ENCODE results near the gene ZNF141. TPM values are rescaled to one million over a fixed set of nuclear protein-coding genes. Genes with fewer than 3 reads are reported as not detected.

ZNF141 gene
- total and polyA plus RNA-seq, 10 of the 15 experiments (the other 5 are each of a cell fraction or from before 2014, with no cell fraction given) = 3.9 to 25.2 (median 10.6) TPM

- ChIA-PET CTCF (no interaction called here), RAD21 (ENCODE audit: unreplicated experiment) (no interaction called here)
- no peak for FAIRE-seq
Measured at GRCh38 chr4:340011-340410, 2.4 kb downstream of the ZNF141 start.

More at GRCh38 chr4:340011-340410, 2.4 kb downstream of the ZNF141 start:
- DNase-seq (ENCODE audit: low read depth, low spot score) = no peak
- POLR2A ChIA-PET = no interaction called here
- no peaks in the 10 kb centered on the region for H4K20me1 ChIP-seq (ENCODE audit: control insufficient read depth, insufficient read depth)
- TF ChIP-seq, protein P1, sequence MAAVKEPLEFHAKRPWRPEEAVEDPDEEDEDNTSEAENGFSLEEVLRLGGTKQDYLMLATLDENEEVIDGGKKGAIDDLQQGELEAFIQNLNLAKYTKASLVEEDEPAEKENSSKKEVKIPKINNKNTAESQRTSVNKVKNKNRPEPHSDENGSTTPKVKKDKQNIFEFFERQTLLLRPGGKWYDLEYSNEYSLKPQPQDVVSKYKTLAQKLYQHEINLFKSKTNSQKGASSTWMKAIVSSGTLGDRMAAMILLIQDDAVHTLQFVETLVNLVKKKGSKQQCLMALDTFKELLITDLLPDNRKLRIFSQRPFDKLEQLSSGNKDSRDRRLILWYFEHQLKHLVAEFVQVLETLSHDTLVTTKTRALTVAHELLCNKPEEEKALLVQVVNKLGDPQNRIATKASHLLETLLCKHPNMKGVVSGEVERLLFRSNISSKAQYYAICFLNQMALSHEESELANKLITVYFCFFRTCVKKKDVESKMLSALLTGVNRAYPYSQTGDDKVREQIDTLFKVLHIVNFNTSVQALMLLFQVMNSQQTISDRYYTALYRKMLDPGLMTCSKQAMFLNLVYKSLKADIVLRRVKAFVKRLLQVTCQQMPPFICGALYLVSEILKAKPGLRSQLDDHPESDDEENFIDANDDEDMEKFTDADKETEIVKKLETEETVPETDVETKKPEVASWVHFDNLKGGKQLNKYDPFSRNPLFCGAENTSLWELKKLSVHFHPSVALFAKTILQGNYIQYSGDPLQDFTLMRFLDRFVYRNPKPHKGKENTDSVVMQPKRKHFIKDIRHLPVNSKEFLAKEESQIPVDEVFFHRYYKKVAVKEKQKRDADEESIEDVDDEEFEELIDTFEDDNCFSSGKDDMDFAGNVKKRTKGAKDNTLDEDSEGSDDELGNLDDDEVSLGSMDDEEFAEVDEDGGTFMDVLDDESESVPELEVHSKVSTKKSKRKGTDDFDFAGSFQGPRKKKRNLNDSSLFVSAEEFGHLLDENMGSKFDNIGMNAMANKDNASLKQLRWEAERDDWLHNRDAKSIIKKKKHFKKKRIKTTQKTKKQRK (IDR thresholded peaks at IDR 0.05; ENCODE audit: low read depth, low read length) = no peak
- TF ChIP-seq MEF2A (IDR thresholded peaks at IDR 0.05; ENCODE audit: insufficient read depth, low read depth, low read length) = no peak
- TF ChIP-seq RAD21 (IDR thresholded peaks at IDR 0.05; ENCODE audit: insufficient read depth, low read depth, low read length) = no peak
- no peak for TF ChIP-seq ZSCAN29 (IDR thresholded peaks at IDR 0.05)
- no peak for TF ChIP-seq MYB (IDR thresholded peaks at IDR 0.05; ENCODE audit: borderline replicate concordance, low read depth, low read length)
- TF ChIP-seq LARP7 (IDR thresholded peaks at IDR 0.05) = no peak
- TF ChIP-seq CBFB (IDR thresholded peaks at IDR 0.05; ENCODE audit: low read depth) = no peak
- TF ChIP-seq, protein P2, sequence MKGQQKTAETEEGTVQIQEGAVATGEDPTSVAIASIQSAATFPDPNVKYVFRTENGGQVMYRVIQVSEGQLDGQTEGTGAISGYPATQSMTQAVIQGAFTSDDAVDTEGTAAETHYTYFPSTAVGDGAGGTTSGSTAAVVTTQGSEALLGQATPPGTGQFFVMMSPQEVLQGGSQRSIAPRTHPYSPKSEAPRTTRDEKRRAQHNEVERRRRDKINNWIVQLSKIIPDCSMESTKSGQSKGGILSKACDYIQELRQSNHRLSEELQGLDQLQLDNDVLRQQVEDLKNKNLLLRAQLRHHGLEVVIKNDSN (IDR thresholded peaks at IDR 0.05; ENCODE audit: borderline replicate concordance, extremely low read length, insufficient read depth, low read depth, low read length) = no peak
- TF ChIP-seq NR2C2 (IDR thresholded peaks at IDR 0.05; ENCODE audit: borderline replicate concordance, control insufficient read depth, insufficient read length, low read depth) = no peak
- TF ChIP-seq KLF5 (IDR thresholded peaks at IDR 0.05; ENCODE audit: partially characterized antibody) = no peak
- TF ChIP-seq ZNF217 (IDR thresholded peaks at IDR 0.05) = no peak
- TF ChIP-seq CHD1 (IDR thresholded peaks at IDR 0.05; ENCODE audit: low read depth, low read length) = no peak
- no peak for TF ChIP-seq NFYA (IDR thresholded peaks at IDR 0.05; ENCODE audit: borderline replicate concordance, low read depth, low read length)
- no peak for TF ChIP-seq RCOR1 (conservative IDR thresholded peaks at IDR 0.05; ENCODE audit: low read depth, low read length)
- no peak for TF ChIP-seq FOXM1 (IDR thresholded peaks at IDR 0.05; ENCODE audit: low read depth, low read length)
- no peak for TF ChIP-seq ZNF384 (IDR thresholded peaks at IDR 0.05; ENCODE audit: borderline replicate concordance, low read depth, low read length)
- TF ChIP-seq, protein P3, sequence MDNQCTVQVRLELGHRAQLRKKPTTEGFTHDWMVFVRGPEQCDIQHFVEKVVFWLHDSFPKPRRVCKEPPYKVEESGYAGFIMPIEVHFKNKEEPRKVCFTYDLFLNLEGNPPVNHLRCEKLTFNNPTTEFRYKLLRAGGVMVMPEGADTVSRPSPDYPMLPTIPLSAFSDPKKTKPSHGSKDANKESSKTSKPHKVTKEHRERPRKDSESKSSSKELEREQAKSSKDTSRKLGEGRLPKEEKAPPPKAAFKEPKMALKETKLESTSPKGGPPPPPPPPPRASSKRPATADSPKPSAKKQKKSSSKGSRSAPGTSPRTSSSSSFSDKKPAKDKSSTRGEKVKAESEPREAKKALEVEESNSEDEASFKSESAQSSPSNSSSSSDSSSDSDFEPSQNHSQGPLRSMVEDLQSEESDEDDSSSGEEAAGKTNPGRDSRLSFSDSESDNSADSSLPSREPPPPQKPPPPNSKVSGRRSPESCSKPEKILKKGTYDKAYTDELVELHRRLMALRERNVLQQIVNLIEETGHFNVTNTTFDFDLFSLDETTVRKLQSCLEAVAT (IDR thresholded peaks at IDR 0.05) = no peak
- H3K27ac ChIP-seq (ENCODE audit: control insufficient read depth, insufficient read depth) = no peak overlapping the region
- no peak overlapping the region for H2AFZ ChIP-seq (ENCODE audit: control insufficient read depth, low read depth, low read length)
- no TSS peak for BruUV-seq (replicated peaks)
- no peak for ATAC-seq
- 97% methylated on average over 4 of the region's 4 CpGs for WGBS (ENCODE audit: insufficient coverage, insufficient replicate concordance, low lambda C conversion rate, missing lambda C conversion rate)
- no peak overlapping the region for H3K4me3 ChIP-seq
- H3K9ac ChIP-seq (ENCODE audit: control insufficient read depth, insufficient read depth, low read length) = no peak overlapping the region
- H3K4me1 ChIP-seq (ENCODE audit: control insufficient read depth, insufficient read depth, low read length) = no peaks in the 10 kb centered on the region
- SMC1A ChIA-PET (ENCODE audit: uncharacterized antibody, unreplicated experiment) = no interaction called here
- no peak overlapping the region for H3K4me2 ChIP-seq (ENCODE audit: control insufficient read depth, insufficient read depth)
- intact Hi-C loops (cut with micrococcal nuclease; ENCODE audit: unreplicated experiment) = no loop called here
- peaks cover 0 to 11% of the 10 kb centered on the region in 2 experiments; a peak in 1 of 4 replicates for H3K36me3 ChIP-seq (ENCODE audit: control insufficient read depth in 2 of 2, insufficient read depth in 2 of 2, low read length in 1 of 2)
- in situ Hi-C loops (cut with MboI) = no loop called here
- no peaks in the 10 kb centered on the region for H3K27me3 ChIP-seq (replicated peaks in 1 of 2; ENCODE audit: control insufficient read depth in 2 of 2, insufficient read depth in 2 of 2, low read length in 1 of 2)
- H3K79me2 ChIP-seq (ENCODE audit: control insufficient read depth, insufficient read depth, low read length) = peaks cover 37% of the 10 kb centered on the region
- H3K9me3 ChIP-seq (replicated peaks; ENCODE audit: control insufficient read depth, insufficient read depth, low read length) = peaks cover 35% of the 10 kb centered on the region
